Occipital lobe (tissue), 2 donors: ENCODE results near the gene PRSS56. TPM values are rescaled to one million over a fixed set of nuclear protein-coding genes. Genes with fewer than 3 reads are reported as not detected.

Experiments used
- DNase-seq: peaks from one replicate; lab custom pipeline; 2025; lab: John Stamatoyannopoulos, UW
- total RNA-seq: library from RNA; depleted of rRNA; stranded (reverse); fragments of >200 nt; gene quantifications from one replicate; pipeline ENCODE4 v1.2.3, GENCODE V29; 2014

Gene PRSS56
- total RNA-seq, 1 donor from 2014 or later = not detected

DNA sequence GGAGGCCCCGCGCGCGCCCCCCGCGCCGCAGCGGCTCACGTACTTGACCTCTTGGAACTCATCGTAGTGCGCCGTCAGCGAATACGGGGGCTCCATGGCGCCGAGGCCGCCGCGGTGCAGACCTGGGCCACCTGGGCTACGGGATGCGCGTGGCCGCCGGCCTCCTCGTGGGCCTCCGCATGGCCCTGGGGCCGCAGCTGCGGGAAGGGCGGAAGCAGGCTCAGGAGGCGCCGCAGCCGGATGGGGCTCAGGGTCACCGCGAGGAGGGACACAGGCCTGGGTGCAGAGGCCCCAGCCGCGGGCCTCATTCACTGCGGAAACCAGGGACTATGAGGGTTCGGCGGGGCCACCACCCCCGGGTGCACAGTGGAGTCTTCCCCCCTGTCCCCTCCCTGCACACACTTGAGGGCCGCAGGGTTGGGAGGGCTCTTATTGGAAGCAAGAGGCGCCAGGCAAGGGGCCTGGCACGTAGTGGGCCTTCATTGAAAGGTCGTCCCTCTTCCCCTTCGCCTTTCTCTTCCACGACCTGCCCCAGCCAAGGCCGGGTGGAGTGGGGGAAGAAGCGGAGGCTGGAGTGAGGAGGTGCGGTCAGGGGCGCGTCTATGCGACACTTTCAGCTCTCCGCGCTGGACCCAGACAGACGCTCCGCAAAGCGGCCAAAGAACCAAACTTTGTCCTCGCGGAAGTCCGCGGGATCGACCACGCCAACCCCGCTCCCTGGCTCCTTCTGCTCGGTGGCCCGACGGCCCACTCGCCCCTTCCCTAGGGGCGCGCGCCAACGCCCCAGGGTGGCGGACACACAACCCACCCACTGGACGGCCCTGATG lies 33.4 kb upstream of the PRSS56 start:
- no peak for DNase-seq

DNA sequence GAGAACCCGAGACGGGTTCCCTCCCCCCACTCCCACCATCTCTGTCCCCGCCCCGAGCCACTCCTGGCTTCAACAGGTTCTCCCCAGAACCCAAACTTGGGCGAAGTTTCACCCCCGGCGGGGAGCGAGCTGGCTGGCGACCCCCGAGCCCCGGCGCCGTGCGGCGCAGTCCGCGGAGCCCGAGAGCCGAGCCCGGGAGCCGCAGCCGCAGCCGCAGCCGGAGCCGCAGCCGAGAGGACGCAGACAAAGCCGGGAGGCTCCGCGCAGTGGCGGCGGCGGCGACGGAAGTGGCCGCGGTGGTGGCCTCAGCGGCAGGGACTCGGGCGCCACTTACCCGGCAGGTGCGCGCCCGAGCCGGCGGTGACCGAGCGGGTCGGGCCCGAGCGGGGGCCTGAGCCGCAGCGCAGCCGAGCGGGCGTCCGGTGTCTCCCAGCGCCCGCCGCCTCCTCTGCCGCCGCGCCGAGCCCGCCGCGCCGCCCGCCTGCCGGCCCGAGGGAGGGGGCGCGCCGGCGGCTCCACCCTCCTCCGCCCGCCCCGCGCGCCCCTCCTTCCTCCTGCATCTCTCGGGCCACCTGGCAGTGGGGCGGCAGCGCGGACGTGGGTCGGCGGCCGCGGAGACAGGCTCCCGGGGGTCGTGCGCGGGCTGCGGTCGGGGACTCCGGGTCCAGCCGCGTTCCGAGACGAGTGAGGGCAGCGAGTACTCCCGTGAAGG lies 32.6 kb upstream of the PRSS56 start, which contains the start of gene ECEL1:
Gene ECEL1, minus strand, starts transcription at position 450 of the 712 bp plus-strand sequence. CDS start 1,181 bp downstream, outside the sequence.
- no peak for DNase-seq

DNA sequence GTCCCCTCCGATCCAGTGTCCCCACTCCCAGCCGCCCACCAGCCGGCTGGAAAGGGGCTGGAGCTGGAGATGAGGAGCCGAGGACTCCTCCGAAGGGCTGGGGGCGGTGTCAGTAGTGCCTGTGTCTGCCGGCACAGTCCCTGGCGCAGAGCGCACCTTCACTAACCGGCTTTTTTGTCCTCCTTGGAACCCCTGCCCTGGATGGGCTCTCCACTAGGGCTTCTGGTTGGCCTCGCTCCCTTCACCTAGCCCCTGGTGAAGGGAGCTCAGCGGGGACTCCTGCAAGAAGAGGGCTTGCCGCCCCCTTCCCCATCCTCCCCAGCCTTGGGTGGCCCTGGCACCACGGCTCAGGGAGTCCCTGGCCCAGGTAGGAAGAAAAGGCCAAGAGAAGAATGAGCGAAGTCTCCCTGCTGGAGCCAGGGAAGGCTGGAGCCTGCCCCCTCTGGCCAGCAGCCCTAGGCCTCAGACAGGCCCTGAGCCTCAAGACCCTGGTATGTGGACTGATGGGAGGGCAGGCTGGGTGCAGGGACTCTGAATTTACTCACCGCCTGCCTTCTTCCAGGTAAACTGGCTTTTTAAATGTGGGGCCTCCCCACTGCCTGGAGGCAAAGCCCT lies 32.0 kb upstream of the PRSS56 start:
- no peak for DNase-seq

DNA sequence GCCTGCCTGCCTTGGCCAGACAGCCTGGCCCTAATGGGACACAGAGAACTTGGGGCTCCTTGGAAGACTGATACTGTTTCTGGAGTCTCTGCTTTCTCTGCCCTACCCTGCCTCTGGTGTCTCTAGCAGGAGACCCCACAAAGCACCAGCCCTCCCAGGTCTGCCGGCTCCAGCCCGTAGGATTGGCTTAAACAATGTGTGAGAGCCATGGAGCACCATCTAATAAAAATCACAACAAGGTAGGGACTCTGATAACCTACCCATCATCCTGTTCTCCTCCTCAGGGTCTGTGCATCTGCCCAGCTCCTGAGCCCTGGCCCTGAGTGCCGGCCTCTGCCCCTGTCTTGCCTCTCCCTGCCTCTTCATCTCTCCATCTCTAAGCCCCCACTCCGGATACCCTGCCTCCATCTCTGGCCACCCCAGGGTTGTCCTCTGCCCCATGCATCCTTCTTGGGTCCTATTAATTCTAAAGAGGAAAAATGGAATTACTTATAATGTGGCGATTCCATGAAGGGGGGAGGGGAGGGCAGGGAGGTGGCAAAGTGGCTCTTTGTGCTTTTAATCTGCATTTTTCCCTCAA lies 31.4 kb upstream of the PRSS56 start:
- no peak for DNase-seq

GRCh38 chr2:232489516-232490220 lies 30.5 kb upstream of the PRSS56 start:
- DNase-seq = no peak

GRCh38 chr2:232490221-232491138 lies 29.7 kb upstream of the PRSS56 start:
- DNase-seq = no peak

- DNase-seq = no peak
Measured at GRCh38 chr2:232491139-232491780, 28.9 kb upstream of the PRSS56 start.

DNA sequence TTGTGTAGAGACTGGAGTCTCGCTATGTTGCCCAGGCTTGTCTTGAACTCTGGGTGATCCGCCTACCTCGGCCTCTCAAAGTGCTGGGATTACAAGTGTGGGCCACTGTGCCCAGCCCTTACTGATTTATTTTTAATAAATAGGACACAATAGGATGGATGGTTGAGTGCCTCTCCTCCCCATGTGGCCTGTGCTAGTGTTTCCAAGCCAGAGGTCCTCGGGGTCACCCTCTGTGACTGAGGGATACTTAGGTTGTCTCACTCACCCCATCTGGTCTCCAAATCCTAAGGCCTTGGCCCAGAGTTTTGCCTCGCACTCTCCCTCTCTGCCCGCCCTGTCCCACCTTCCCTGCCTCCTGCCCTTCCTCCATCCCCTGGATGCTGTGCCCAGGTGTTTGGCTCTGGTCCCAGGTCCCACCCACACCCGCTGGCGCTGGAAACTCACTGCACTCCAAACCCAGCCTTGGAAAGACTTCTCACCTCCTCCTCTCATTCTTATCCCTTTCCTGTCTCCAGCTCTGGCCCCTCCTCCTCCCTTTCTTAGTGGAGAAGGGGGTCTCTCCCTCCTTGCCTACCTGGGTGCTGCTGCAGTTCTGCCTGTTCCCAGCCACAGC lies 27.8 kb upstream of the PRSS56 start:
- DNase-seq = no peak

GRCh38 chr2:232492963-232493700 lies 27.1 kb upstream of the PRSS56 start:
- no peak for DNase-seq

GRCh38 chr2:232493701-232494474 lies 26.3 kb upstream of the PRSS56 start:
- no peak for DNase-seq

GRCh38 chr2:232494542-232494941 lies 25.6 kb upstream of the PRSS56 start:
- DNase-seq = no peak

- no peak for DNase-seq
Measured at GRCh38 chr2:232495292-232495691, 24.9 kb upstream of the PRSS56 start.

DNA sequence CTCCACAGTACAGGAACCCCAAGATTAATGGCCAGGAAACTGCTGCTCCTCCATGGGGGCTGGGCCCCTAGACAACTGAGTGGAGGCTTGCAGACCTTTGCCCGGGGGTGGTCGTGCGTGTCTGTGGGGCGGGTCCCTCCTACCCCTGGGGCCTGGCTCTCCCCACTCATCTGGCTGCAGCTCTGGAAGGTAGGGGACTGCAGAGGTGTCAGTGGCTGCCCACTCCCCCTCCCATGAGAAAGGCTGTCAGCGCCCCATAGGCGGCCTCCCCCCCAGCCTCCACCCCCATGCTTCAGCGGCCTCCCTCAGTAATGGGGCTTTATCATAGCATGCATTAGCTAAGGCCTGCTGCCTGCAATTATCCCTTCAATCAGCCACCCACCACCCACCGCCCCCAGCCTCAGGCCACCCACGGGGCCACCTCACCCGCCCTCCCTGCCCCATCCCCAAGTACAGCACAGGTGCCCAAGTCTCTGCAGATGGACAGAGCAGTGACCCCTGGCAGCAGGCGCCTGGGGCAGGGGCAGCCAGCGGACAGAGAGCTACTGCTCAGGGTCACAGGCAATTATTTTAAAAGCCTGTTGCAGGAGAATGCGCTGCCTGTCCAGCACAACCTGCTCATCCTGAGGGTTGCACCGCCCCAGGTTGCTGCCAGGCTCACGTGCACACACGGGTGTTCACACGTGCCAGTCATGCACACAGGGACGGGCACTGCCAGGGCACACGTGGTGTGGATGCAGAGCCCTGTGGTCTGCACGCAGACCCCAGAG lies 23.5 kb upstream of the PRSS56 start:
- DNase-seq = no peak

DNA sequence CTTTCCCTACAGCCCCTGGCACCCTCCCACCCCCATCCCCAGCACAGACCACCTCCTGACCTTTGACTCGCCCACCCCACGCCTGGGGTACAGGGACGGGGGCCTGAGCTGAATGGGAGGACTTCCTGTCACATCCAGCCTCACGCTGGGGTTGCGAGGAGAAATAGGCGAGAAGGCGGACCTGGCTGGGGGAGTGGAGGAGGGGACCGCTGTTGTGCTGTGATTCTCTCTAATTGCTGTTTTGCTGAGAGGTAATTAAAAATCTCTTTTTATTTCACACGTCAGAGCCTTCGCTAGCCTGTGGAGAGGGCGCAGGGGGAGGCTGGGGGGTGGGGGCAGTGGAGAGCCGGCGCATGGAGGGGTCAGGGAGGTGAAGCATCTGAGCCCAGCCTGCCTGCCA lies 22.8 kb upstream of the PRSS56 start:
- no peak for DNase-seq

DNA sequence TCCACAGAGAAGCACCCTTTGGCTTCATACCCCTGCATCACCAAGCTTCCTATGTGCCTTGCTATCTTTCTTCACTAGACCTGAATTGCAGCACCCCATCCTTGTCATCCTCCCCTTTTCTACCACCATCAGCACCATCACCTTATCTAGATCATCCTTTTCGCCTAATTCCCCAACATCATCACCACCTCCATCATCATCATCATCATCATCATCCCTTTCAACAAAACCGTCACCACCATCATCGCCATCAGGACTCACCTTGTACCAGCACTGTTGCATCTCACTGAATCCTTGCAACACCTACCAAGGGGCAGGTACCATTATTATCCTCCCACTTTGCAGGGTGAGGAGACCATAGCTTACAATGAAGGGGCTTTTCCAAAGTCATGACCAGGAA lies 21.7 kb upstream of the PRSS56 start:
- no peak for DNase-seq

DNA sequence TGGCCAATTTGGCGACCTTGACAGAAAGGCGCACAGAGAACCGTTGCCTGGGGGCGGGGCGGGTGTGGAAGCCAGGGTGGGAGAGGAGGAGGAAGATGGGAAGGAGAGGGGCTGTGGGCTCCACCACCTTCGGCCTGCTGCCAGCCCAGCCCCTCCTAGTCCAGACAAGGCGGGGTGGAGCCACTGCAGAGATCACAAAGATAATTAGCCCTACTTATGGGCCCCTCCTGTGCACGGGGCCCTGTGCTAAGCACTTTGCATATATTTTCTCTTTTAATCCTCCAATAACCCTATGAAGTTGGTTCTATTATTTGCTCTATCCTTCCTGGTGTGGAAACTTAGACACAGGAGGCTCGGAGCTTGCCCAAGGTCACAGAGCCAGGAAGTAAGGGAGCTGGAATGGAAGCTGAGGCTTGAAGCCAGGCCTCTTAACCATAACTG lies 18.8 kb upstream of the PRSS56 start:
- DNase-seq = no peak
